ENCODE data around the gene GCLC.

DNA sequence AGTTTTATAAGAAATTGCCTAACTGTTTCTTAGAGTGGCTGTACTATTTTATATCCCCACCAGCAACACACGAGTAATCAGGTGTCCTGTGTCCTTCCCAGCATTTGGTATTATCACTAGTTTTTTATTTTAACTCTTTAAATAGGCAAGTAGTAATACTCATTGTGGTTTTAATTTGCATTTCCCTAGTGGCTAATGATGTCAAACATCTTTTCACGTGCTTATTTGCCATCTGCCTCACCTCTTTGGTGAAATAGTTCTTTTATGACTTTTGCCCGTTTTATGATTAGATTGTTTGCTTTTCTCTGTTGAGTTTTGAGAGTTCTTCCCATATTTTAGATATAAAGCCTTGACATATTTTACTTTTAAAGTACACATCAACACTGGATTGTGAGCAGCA is 57.8 kb downstream of the GCLC start:
- TF ChIP-seq CTCF (conservative IDR thresholded peaks at IDR 0.05; ENCODE audit: low read depth in 2 of 2), result no peak
- no peak for TF ChIP-seq CREB1 (CRISPR knock-in tag; IDR thresholded peaks at IDR 0.05; ENCODE audit: low read depth)
- TF ChIP-seq, protein P1, sequence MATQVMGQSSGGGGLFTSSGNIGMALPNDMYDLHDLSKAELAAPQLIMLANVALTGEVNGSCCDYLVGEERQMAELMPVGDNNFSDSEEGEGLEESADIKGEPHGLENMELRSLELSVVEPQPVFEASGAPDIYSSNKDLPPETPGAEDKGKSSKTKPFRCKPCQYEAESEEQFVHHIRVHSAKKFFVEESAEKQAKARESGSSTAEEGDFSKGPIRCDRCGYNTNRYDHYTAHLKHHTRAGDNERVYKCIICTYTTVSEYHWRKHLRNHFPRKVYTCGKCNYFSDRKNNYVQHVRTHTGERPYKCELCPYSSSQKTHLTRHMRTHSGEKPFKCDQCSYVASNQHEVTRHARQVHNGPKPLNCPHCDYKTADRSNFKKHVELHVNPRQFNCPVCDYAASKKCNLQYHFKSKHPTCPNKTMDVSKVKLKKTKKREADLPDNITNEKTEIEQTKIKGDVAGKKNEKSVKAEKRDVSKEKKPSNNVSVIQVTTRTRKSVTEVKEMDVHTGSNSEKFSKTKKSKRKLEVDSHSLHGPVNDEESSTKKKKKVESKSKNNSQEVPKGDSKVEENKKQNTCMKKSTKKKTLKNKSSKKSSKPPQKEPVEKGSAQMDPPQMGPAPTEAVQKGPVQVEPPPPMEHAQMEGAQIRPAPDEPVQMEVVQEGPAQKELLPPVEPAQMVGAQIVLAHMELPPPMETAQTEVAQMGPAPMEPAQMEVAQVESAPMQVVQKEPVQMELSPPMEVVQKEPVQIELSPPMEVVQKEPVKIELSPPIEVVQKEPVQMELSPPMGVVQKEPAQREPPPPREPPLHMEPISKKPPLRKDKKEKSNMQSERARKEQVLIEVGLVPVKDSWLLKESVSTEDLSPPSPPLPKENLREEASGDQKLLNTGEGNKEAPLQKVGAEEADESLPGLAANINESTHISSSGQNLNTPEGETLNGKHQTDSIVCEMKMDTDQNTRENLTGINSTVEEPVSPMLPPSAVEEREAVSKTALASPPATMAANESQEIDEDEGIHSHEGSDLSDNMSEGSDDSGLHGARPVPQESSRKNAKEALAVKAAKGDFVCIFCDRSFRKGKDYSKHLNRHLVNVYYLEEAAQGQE (IDR thresholded peaks at IDR 0.05; ENCODE audit: unreplicated experiment), result no peak
- TF ChIP-seq JUNB (IDR thresholded peaks at IDR 0.05; ENCODE audit: unreplicated experiment), result no peak
- no peak for TF ChIP-seq EZH2 (IDR thresholded peaks at IDR 0.05; ENCODE audit: low read depth, unreplicated experiment)
- no peak for TF ChIP-seq POLR2AphosphoS5 (IDR thresholded peaks at IDR 0.05; ENCODE audit: low read depth)
- TF ChIP-seq, protein P2, sequence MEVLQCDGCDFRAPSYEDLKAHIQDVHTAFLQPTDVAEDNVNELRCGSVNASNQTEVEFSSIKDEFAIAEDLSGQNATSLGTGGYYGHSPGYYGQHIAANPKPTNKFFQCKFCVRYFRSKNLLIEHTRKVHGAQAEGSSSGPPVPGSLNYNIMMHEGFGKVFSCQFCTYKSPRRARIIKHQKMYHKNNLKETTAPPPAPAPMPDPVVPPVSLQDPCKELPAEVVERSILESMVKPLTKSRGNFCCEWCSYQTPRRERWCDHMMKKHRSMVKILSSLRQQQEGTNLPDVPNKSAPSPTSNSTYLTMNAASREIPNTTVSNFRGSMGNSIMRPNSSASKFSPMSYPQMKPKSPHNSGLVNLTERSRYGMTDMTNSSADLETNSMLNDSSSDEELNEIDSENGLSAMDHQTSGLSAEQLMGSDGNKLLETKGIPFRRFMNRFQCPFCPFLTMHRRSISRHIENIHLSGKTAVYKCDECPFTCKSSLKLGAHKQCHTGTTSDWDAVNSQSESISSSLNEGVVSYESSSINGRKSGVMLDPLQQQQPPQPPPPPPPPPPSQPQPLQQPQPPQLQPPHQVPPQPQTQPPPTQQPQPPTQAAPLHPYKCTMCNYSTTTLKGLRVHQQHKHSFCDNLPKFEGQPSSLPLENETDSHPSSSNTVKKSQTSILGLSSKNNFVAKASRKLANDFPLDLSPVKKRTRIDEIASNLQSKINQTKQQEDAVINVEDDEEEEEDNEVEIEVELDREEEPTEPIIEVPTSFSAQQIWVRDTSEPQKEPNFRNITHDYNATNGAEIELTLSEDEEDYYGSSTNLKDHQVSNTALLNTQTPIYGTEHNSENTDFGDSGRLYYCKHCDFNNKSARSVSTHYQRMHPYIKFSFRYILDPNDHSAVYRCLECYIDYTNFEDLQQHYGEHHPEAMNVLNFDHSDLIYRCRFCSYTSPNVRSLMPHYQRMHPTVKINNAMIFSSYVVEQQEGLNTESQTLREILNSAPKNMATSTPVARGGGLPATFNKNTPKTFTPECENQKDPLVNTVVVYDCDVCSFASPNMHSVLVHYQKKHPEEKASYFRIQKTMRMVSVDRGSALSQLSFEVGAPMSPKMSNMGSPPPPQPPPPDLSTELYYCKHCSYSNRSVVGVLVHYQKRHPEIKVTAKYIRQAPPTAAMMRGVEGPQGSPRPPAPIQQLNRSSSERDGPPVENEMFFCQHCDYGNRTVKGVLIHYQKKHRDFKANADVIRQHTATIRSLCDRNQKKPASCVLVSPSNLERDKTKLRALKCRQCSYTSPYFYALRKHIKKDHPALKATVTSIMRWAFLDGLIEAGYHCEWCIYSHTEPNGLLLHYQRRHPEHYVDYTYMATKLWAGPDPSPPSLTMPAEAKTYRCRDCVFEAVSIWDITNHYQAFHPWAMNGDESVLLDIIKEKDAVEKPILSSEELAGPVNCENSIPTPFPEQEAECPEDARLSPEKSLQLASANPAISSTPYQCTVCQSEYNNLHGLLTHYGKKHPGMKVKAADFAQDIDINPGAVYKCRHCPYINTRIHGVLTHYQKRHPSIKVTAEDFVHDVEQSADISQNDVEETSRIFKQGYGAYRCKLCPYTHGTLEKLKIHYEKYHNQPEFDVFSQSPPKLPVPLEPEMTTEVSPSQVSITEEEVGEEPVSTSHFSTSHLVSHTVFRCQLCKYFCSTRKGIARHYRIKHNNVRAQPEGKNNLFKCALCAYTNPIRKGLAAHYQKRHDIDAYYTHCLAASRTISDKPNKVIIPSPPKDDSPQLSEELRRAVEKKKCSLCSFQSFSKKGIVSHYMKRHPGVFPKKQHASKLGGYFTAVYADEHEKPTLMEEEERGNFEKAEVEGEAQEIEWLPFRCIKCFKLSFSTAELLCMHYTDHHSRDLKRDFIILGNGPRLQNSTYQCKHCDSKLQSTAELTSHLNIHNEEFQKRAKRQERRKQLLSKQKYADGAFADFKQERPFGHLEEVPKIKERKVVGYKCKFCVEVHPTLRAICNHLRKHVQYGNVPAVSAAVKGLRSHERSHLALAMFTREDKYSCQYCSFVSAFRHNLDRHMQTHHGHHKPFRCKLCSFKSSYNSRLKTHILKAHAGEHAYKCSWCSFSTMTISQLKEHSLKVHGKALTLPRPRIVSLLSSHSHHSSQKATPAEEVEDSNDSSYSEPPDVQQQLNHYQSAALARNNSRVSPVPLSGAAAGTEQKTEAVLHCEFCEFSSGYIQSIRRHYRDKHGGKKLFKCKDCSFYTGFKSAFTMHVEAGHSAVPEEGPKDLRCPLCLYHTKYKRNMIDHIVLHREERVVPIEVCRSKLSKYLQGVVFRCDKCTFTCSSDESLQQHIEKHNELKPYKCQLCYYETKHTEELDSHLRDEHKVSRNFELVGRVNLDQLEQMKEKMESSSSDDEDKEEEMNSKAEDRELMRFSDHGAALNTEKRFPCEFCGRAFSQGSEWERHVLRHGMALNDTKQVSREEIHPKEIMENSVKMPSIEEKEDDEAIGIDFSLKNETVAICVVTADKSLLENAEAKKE (CRISPR knock-in tag; IDR thresholded peaks at IDR 0.05), result no peak
- TF ChIP-seq EZH2phosphoT487 (IDR thresholded peaks at IDR 0.05; ENCODE audit: unreplicated experiment), result no peak
- no peak for TF ChIP-seq ZNF331 (CRISPR knock-in tag; IDR thresholded peaks at IDR 0.05; ENCODE audit: low read depth)
- TF ChIP-seq, protein P3, sequence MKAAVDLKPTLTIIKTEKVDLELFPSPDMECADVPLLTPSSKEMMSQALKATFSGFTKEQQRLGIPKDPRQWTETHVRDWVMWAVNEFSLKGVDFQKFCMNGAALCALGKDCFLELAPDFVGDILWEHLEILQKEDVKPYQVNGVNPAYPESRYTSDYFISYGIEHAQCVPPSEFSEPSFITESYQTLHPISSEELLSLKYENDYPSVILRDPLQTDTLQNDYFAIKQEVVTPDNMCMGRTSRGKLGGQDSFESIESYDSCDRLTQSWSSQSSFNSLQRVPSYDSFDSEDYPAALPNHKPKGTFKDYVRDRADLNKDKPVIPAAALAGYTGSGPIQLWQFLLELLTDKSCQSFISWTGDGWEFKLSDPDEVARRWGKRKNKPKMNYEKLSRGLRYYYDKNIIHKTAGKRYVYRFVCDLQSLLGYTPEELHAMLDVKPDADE (IDR thresholded peaks at IDR 0.05), result no peak
- no peak for TF ChIP-seq NANOG (IDR thresholded peaks at IDR 0.05; ENCODE audit: borderline replicate concordance)
- no peak for TF ChIP-seq ZNF114 (CRISPR knock-in tag; IDR thresholded peaks at IDR 0.05)
